Mesenchymal stem cell (in vitro differentiated cells and primary cell): ENCODE data around the gene EGFR.

Source experiments
- DNase-seq: peaks from one replicate; pipeline ENCODE4 v3.0.0-alpha.2; 2013
- H2AFZ ChIP-seq: one replicate; pipeline ENCODE4 v1.6.1; 2013; ENCODE audit warnings: low read depth, mild to moderate bottlenecking, control low read depth, inconsistent platforms, low read length, moderate library complexity
- H2AK5ac ChIP-seq: 2 replicates; pipeline ENCODE4 v1.6.1; 2013; ENCODE audit warnings: low read length, moderate library complexity, mild to moderate bottlenecking, inconsistent platforms; ENCODE audit not compliant: severe bottlenecking
- H2BK120ac ChIP-seq: one replicate; pipeline ENCODE4 v1.6.1; 2013; ENCODE audit warnings: low read depth, mild to moderate bottlenecking, inconsistent platforms, low read length, moderate library complexity
- H2BK12ac ChIP-seq, 2 experiments: one replicate each; pipeline ENCODE4 v1.6.1; 2013; ENCODE audit warnings: inconsistent platforms in 2 of 2, low read length in 2 of 2, mild to moderate bottlenecking in 2 of 2, moderate library complexity in 2 of 2, control low read depth in 1 of 2
- H2BK15ac ChIP-seq: one replicate; pipeline ENCODE4 v1.6.1; 2013; ENCODE audit warnings: mild to moderate bottlenecking, low read depth, inconsistent platforms; ENCODE audit not compliant: poor library complexity, severe bottlenecking
- H2BK5ac ChIP-seq: 2 replicates; pipeline ENCODE4 v1.6.1; 2013; ENCODE audit warnings: low read depth, mild to moderate bottlenecking, low read length, control low read depth, inconsistent platforms; ENCODE audit not compliant: poor library complexity, severe bottlenecking
- H3K14ac ChIP-seq, 2 experiments: one replicate each; pipeline ENCODE4 v1.6.1; 2013; ENCODE audit warnings: inconsistent platforms in 2 of 2, low read length in 2 of 2, control low read depth in 1 of 2, mild to moderate bottlenecking in 1 of 2, moderate library complexity in 1 of 2
- H3K18ac ChIP-seq, 2 experiments: one replicate each; pipeline ENCODE4 v1.6.1; 2013; ENCODE audit warnings: inconsistent platforms in 2 of 2, low read length in 2 of 2, control low read depth in 1 of 2, low read depth in 1 of 2, mild to moderate bottlenecking in 1 of 2
- H3K23ac ChIP-seq, 2 experiments: one replicate each; pipeline ENCODE4 v1.6.1; 2013; ENCODE audit warnings: inconsistent platforms in 2 of 2, low read length in 2 of 2, mild to moderate bottlenecking in 2 of 2, moderate library complexity in 2 of 2, control low read depth in 1 of 2
- H3K27ac ChIP-seq: 2 replicates; pipeline ENCODE4 v1.5.1; 2013; ENCODE audit warnings: mild to moderate bottlenecking, moderate library complexity, low read length, control low read depth, inconsistent platforms; ENCODE audit not compliant: poor library complexity, severe bottlenecking
- H3K27me3 ChIP-seq, 2 experiments: 2 replicates each; pipeline versions ENCODE4 v1.6.1 to v1.7.0; 2013; ENCODE audit warnings: low read length in 2 of 2, mild to moderate bottlenecking in 2 of 2, moderate library complexity in 2 of 2, control low read depth in 1 of 2, inconsistent platforms in 1 of 2; ENCODE audit not compliant: control insufficient read depth in 1 of 2, insufficient read depth in 1 of 2
- H3K36me3 ChIP-seq, 2 experiments: 2 replicates each; pipeline versions ENCODE4 v1.6.1 to v1.7.0; 2013; ENCODE audit warnings: low read length in 2 of 2, control low read depth in 1 of 2, inconsistent platforms in 1 of 2, low read depth in 1 of 2, mild to moderate bottlenecking in 1 of 2; ENCODE audit not compliant: insufficient read depth in 2 of 2, control insufficient read depth in 1 of 2
- H3K4ac ChIP-seq, 2 experiments: one replicate each; pipeline ENCODE4 v1.6.1; 2013; ENCODE audit warnings: inconsistent platforms in 2 of 2, low read length in 2 of 2, mild to moderate bottlenecking in 2 of 2, moderate library complexity in 2 of 2, control low read depth in 1 of 2, low read depth in 1 of 2
- H3K4me1 ChIP-seq: 2 replicates; pipeline ENCODE4 v1.6.1; 2013; ENCODE audit warnings: low read depth, low read length, control low read depth; ENCODE audit not compliant: control insufficient read depth, insufficient read depth
- H3K4me2 ChIP-seq: 2 replicates; pipeline ENCODE4 v1.6.1; 2013; ENCODE audit warnings: low read length, mild to moderate bottlenecking, inconsistent platforms; ENCODE audit not compliant: poor library complexity, severe bottlenecking
- H3K4me3 ChIP-seq, 2 experiments: 2 replicates each; pipeline versions ENCODE4 v1.5.1 to v1.7.0; 2013; ENCODE audit warnings: low read length in 2 of 2, mild to moderate bottlenecking in 2 of 2, control low read depth in 1 of 2, low read depth in 1 of 2; ENCODE audit not compliant: insufficient read depth in 1 of 2
- H3K79me1 ChIP-seq: replicated peaks from 2 replicates; pipeline ENCODE4 v1.6.1; 2013; ENCODE audit warnings: mild to moderate bottlenecking, control low read depth, low read length, inconsistent platforms; ENCODE audit not compliant: poor library complexity, severe bottlenecking
- H3K9ac ChIP-seq: 2 replicates; pipeline ENCODE4 v1.7.0; 2013; ENCODE audit warnings: mild to moderate bottlenecking, low read length, moderate library complexity
- H3K9me3 ChIP-seq: 2 replicates; pipeline ENCODE4 v1.7.0; 2013; ENCODE audit warnings: mild to moderate bottlenecking, low read length; ENCODE audit not compliant: control insufficient read depth
- H4K8ac ChIP-seq: one replicate; pipeline ENCODE4 v1.6.1; 2013; ENCODE audit warnings: inconsistent platforms, mild to moderate bottlenecking, low read length, moderate library complexity
- H4K91ac ChIP-seq: one replicate; pipeline ENCODE4 v1.6.1; 2013; ENCODE audit warnings: mild to moderate bottlenecking, low read length, inconsistent platforms
- WGBS: methylation state at CpG from one replicate; pipeline ENCODE4 v1.1.7; 2013; ENCODE audit warnings: mixed read lengths; 5-methylcytosine and 5-hydroxymethylcytosine counted together

EGFR gene

GRCh38 chr7:55066524-55066923, 47.7 kb downstream of the EGFR start:
- 50% methylated on average over 7 of the region's 7 CpGs for WGBS
- peak overlapping the region; percentile 74 for H2BK120ac ChIP-seq
- H3K23ac ChIP-seq: no peak overlapping the region
- peak overlapping the region; percentile 92 for H3K27ac ChIP-seq
- H3K14ac ChIP-seq: no peak overlapping the region
- no peak overlapping the region for H2AFZ ChIP-seq
- peak overlapping the region in 1 of 2 experiments; percentile 6 for H3K4me3 ChIP-seq
- H3K36me3 ChIP-seq: peaks cover 0 to 26% of the 10 kb centered on the region in 2 experiments
- H4K91ac ChIP-seq: no peak overlapping the region
- no peak overlapping the region for H2BK15ac ChIP-seq
- H4K8ac ChIP-seq: peak overlapping the region; percentile 38
- no peaks in the 10 kb centered on the region for H3K9me3 ChIP-seq
- H3K27me3 ChIP-seq: no peaks in the 10 kb centered on the region
- peak overlapping the region; percentile 89 for H3K9ac ChIP-seq
- H3K79me1 ChIP-seq: peaks cover 13% of the 10 kb centered on the region
- H2BK12ac ChIP-seq: peak overlapping the region; percentile 49 to 89
- H3K4ac ChIP-seq: peak overlapping the region in 1 of 2 experiments; percentile 68
- H3K18ac ChIP-seq: peak overlapping the region; percentile 67 to 81
- peak overlapping the region; percentile 91 for H2AK5ac ChIP-seq
- peak; percentile 43 for DNase-seq
- peaks cover 38% of the 10 kb centered on the region for H3K4me1 ChIP-seq
- H3K4me2 ChIP-seq: no peak overlapping the region
- peak overlapping the region; percentile 93 for H2BK5ac ChIP-seq

DNA sequence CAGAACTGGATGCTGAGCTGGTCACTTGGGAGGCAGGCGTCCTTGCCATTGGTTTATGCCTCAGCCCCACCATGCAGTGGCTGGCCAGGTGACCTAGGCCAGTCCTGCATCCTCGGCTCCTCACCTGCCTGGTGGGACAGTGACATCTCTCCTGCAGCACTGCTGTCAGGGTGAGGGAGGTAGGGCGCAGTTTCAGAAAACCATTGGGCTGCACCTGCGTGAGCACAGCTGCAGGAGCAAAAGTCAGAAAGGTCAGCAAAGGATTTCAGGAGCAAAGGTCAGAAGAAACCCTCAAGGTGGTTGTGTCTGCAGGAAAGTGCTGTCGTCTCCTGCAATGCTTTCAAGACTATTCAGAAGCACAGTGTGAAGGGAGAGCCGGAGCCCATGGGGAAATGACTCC, 48.1 kb downstream of the EGFR start:
- Histone ChIP-seq H2AFZ (no peak overlapping the region), H3K18ac (peak overlapping the region; percentile 75 to 81), H2BK12ac (peak overlapping the region; percentile 41 to 89), H2AK5ac (peak overlapping the region; percentile 91), H3K4me1 (peaks cover 38% of the 10 kb centered on the region), H2BK120ac (no peak overlapping the region), H2BK15ac (no peak overlapping the region), H3K23ac (no peak overlapping the region), H3K9ac (peak overlapping the region; percentile 89), H3K4me3 (peak overlapping the region in 1 of 2 experiments; percentile 6), H4K91ac (peak overlapping the region; percentile 15), H3K27ac (peak overlapping the region; percentile 92), H3K14ac (peak overlapping the region in 1 of 2 experiments; percentile 97), H3K4me2 (no peak overlapping the region), H3K36me3 (peaks cover 0 to 26% of the 10 kb centered on the region in 2 experiments), H3K4ac (peak overlapping the region; percentile 10 to 65), H3K79me1 (peaks cover 13% of the 10 kb centered on the region), H3K9me3 (no peaks in the 10 kb centered on the region), H4K8ac (peak overlapping the region; percentile 14), H2BK5ac (no peak overlapping the region), H3K27me3 (no peaks in the 10 kb centered on the region)
- 89% methylated on average over 6 of the region's 6 CpGs for whole genome bisulfite sequencing
- DNase-seq: no peak

DNA sequence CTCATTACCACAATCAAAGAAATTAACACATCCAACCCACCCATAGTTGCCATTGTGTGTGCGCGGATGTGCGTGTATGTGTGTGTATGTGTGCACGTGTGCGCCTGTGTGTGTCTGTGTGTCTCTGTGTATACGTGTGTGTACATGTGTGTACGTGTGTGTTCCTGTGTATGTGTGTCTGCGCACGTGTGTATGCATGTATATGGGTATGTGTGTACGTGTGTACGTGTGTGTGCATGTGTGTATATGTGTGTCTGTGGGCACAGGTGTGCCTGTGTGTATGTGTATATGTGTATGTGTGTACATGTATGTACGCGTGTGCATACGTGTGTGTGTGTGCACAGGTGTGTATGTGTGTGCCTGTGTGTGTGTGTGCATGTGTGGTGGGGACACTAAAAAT, 48.9 kb downstream of the EGFR start:
- H3K27me3 ChIP-seq: no peaks in the 10 kb centered on the region
- no peak overlapping the region for H3K23ac ChIP-seq
- H3K79me1 ChIP-seq: peaks cover 11% of the 10 kb centered on the region
- no peak overlapping the region for H2AFZ ChIP-seq
- DNase-seq: no peak
- H3K9ac ChIP-seq: no peak overlapping the region
- H2AK5ac ChIP-seq: no peak overlapping the region
- H3K14ac ChIP-seq: peak overlapping the region in 1 of 2 experiments; percentile 22
- no peak overlapping the region for H2BK120ac ChIP-seq
- H2BK15ac ChIP-seq: no peak overlapping the region
- H3K18ac ChIP-seq: peak overlapping the region in 1 of 2 experiments; percentile 21
- H2BK12ac ChIP-seq: peak overlapping the region in 1 of 2 experiments; percentile 2
- H4K8ac ChIP-seq: no peak overlapping the region
- H4K91ac ChIP-seq: peak overlapping the region; percentile 77
- no peak overlapping the region for H3K4me2 ChIP-seq
- no peak overlapping the region for H2BK5ac ChIP-seq
- H3K9me3 ChIP-seq: no peaks in the 10 kb centered on the region
- H3K27ac ChIP-seq: no peak overlapping the region
- peaks cover 0 to 25% of the 10 kb centered on the region in 2 experiments for H3K36me3 ChIP-seq
- H3K4me3 ChIP-seq: no peak overlapping the region
- peaks cover 41% of the 10 kb centered on the region for H3K4me1 ChIP-seq
- WGBS: 94% methylated on average over 13 of the region's 14 CpGs
- no peak overlapping the region for H3K4ac ChIP-seq

DNA sequence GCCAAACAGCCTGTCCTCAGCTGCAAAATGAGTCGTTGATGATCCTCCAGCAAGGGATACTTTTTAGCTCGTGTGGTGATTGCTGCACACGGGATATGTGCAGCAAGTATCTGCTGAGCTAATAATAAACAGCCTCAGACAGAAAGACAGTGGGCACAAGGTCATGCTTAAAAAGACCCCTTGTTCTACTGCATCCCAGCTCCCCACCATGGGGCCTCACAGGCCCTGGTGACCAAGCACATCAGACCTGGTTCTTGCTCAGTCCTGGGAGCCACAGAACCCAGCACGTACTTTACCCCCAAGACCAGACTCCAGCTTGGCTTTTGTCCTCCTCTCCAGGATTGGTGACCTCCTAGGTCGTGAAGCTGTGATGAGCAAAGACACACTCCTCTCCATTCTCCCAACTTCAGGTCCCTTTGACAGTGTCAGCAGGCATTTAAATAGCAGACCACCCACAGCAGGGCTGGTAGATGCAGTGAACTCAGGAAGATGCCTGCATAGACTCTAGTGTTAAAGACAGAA, 50.5 kb downstream of the EGFR start:
- peaks cover 9% of the 10 kb centered on the region for H3K79me1 ChIP-seq
- no peak overlapping the region for H3K4me3 ChIP-seq
- no peak overlapping the region for H2BK12ac ChIP-seq
- H3K9me3 ChIP-seq: no peaks in the 10 kb centered on the region
- H3K4ac ChIP-seq: no peak overlapping the region
- H2AK5ac ChIP-seq: peak overlapping the region; percentile 99
- H2AFZ ChIP-seq: no peak overlapping the region
- H2BK120ac ChIP-seq: no peak overlapping the region
- H3K27ac ChIP-seq: peak overlapping the region; percentile 54
- H3K9ac ChIP-seq: peak overlapping the region; percentile 24
- no peak overlapping the region for H3K4me2 ChIP-seq
- no peak overlapping the region for H4K91ac ChIP-seq
- no peak for DNase-seq
- no peaks in the 10 kb centered on the region for H3K27me3 ChIP-seq
- H3K18ac ChIP-seq: peak overlapping the region; percentile 61 to 74
- no peak overlapping the region for H2BK15ac ChIP-seq
- H3K14ac ChIP-seq: no peak overlapping the region
- WGBS: 55% methylated on average over 5 of the region's 5 CpGs
- peaks cover 0 to 15% of the 10 kb centered on the region in 2 experiments for H3K36me3 ChIP-seq
- H3K4me1 ChIP-seq: peaks cover 42% of the 10 kb centered on the region
- H2BK5ac ChIP-seq: no peak overlapping the region
- H4K8ac ChIP-seq: peak overlapping the region; percentile 55
- no peak overlapping the region for H3K23ac ChIP-seq
